Loucy (cell line): ENCODE data around the gene RACK1.

Experiments used
- EZH2phosphoT487 ChIP-seq: fragments of 200-600 bp; IDR thresholded peaks from 2 replicates; pipeline ENCODE4 v1.6.1; 2018; ENCODE audit warnings: antibody characterized with exemption, mild to moderate bottlenecking, moderate library complexity, borderline replicate concordance
- TF ChIP-seq, protein P1 (sequence below): fragments of 200-600 bp; sonication (generic); conservative IDR thresholded peaks from 2 replicates; pipeline ENCODE4 v1.5.1; 2014; ENCODE audit warnings: mild to moderate bottlenecking, antibody characterized with exemption, low read length

DNA sequence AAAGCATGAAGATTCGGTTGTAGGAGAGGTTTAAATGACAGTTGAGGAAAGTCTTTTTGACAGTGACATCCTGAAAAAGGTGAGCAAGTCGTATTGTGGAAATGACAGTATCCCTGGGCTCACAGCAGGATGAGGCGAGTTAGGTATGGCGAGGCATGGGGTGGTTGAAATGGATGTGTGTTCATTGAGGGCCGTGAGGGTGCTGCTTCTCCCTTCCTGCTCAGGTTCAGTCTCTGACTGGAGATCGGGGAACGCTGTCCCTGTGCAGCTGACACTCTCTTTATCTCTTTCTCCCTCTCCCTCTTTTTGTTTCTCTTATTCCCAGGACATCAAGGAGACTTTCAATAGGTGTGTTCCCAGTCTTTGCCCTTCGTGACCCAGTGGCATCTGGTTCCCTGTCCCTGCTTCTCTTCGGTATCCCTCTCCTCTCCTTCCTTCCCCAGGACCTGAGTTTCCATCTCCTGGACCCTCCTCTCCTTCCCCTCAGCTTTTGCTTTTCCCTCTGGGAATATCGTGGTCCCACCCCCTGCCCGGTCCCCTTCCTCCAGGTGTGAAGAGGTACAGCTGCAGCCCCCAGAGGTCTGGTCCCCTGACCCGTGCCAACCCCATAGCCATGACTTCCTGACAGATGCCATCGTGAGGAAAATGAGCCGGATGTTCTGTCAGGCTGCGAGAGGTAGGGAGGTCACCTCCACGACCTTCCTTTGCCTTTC, 10.5 kb downstream of the RACK1 start:
- TF ChIP-seq, protein P1, sequence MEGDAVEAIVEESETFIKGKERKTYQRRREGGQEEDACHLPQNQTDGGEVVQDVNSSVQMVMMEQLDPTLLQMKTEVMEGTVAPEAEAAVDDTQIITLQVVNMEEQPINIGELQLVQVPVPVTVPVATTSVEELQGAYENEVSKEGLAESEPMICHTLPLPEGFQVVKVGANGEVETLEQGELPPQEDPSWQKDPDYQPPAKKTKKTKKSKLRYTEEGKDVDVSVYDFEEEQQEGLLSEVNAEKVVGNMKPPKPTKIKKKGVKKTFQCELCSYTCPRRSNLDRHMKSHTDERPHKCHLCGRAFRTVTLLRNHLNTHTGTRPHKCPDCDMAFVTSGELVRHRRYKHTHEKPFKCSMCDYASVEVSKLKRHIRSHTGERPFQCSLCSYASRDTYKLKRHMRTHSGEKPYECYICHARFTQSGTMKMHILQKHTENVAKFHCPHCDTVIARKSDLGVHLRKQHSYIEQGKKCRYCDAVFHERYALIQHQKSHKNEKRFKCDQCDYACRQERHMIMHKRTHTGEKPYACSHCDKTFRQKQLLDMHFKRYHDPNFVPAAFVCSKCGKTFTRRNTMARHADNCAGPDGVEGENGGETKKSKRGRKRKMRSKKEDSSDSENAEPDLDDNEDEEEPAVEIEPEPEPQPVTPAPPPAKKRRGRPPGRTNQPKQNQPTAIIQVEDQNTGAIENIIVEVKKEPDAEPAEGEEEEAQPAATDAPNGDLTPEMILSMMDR: no peak
- no peak for TF ChIP-seq EZH2phosphoT487
